ENCODE data around the gene AFP. TPM values are rescaled to one million over a fixed set of nuclear protein-coding genes. Genes with fewer than 3 reads are reported as not detected.

The AFP gene
- total RNA-seq (2021), result 4.8 and 4.9 TPM in 2 replicates
- long read RNA-seq, partial matches to known transcripts, result 2 of 4 reads
- long read RNA-seq, other reads (novel, unspliced or antisense), result 0 of 4 reads

- H4K20me1 ChIP-seq (ENCODE audit: control insufficient read depth, insufficient read depth, insufficient read length), result no peaks in the 10 kb centered on the region
- H3K56ac ChIP-seq (ENCODE audit: insufficient read length, low read depth, low read length), result no peak within 1 kb of the TSS
- no peak within 1 kb of the TSS for H3K27ac ChIP-seq (ENCODE audit: insufficient read length, low read depth, low read length)
- H3K14ac ChIP-seq (ENCODE audit: insufficient read depth, low read length), result no peak within 1 kb of the TSS
- H3K9me3 ChIP-seq (ENCODE audit: control insufficient read depth, low read depth, low read length), result no peaks in the 10 kb centered on the region
- no peak within 1 kb of the TSS for H3K4me2 ChIP-seq (ENCODE audit: insufficient read depth, insufficient read length, low read length)
- H3K4me1 ChIP-seq (ENCODE audit: insufficient read depth, low read length), result no peaks in the 10 kb centered on the region
- no peaks in the 10 kb centered on the region for H3K23me2 ChIP-seq (ENCODE audit: insufficient read length, low read depth, low read length, poor library complexity, severe bottlenecking)
- no peak within 1 kb of the TSS for H3K9ac ChIP-seq (ENCODE audit: extremely low read depth, insufficient read length, low read length)
- H2AFZ ChIP-seq (ENCODE audit: low read length), result no peak within 1 kb of the TSS
- Mint-ChIP-seq H3K36me3 (ENCODE audit: insufficient read depth in 1 of 3, low read depth in 3 of 3) (no peaks in the 10 kb centered on the region), H3K27ac (no peak within 1 kb of the TSS), H3K27me3 (ENCODE audit: low read depth) (no peaks in the 10 kb centered on the region), H3K9me3 (no peaks in the 10 kb centered on the region), H3K4me1 (no peaks in the 10 kb centered on the region), H3K4me3 (no peak within 1 kb of the TSS)
- H3K27me3 ChIP-seq (ENCODE audit: insufficient read depth, low read length), result no peaks in the 10 kb centered on the region
- H3K79me2 ChIP-seq (ENCODE audit: insufficient read depth, low read length), result no peaks in the 10 kb centered on the region
- H2BK12ac ChIP-seq (ENCODE audit: insufficient read length, low read depth, low read length), result no peak within 1 kb of the TSS
- no peaks in the 10 kb centered on the region for H3K79me1 ChIP-seq (ENCODE audit: insufficient read depth, low read depth, low read length, poor library complexity, severe bottlenecking)
- H3K23ac ChIP-seq (ENCODE audit: insufficient read length, low read depth, low read length), result no peak within 1 kb of the TSS
- TF ChIP-seq CTCF (conservative IDR thresholded peaks at IDR 0.05), result no peak
- no peak within 1 kb of the TSS for H3T11ph ChIP-seq (ENCODE audit: low read length)
- no peak for DNase-seq
- no peak within 1 kb of the TSS for H2AK5ac ChIP-seq (ENCODE audit: insufficient read length, low read length)
- no peak within 1 kb of the TSS for H2BK15ac ChIP-seq (ENCODE audit: low read depth, low read length)
- H4K8ac ChIP-seq (replicated peaks; ENCODE audit: insufficient read length, low read depth, low read length), result no peak within 1 kb of the TSS
- WGBS (ENCODE audit: extremely low coverage, insufficient read length, low lambda C conversion rate), result no CpG with 5 or more reads among the region's 1 CpG
- H3K18ac ChIP-seq (ENCODE audit: insufficient read length, low read depth, low read length), result no peak within 1 kb of the TSS
- no peak within 1 kb of the TSS for H2BK20ac ChIP-seq (ENCODE audit: low read depth, low read length, poor library complexity, severe bottlenecking)
- no peak within 1 kb of the TSS for H3K4ac ChIP-seq (ENCODE audit: low read depth, low read length)
- H2BK5ac ChIP-seq (ENCODE audit: insufficient read length, low read length), result no peak within 1 kb of the TSS
- H2BK120ac ChIP-seq (ENCODE audit: low read depth, low read length, poor library complexity, severe bottlenecking), result no peak within 1 kb of the TSS
- H4K91ac ChIP-seq (ENCODE audit: insufficient read length, low read depth, low read length), result no peak within 1 kb of the TSS
- H4K5ac ChIP-seq (ENCODE audit: insufficient read length, low read depth, low read length), result no peak within 1 kb of the TSS
Observed at GRCh38 chr4:73435984-73436383, at the start of gene AFP. Gene AFP (plus strand): TSS chr4:73436221. CDS start chr4:73436263, 42 bp downstream.
